WTC11 (cell line): ENCODE data around the gene NAXE. TPM values are rescaled to one million over a fixed set of nuclear protein-coding genes. Genes with fewer than 3 reads are reported as not detected.
A peak's percentile ranks its signal among the peaks of the same experiment; 100 is the strongest.
"Not testable (repeated sequence)": the region's sequence is repeated elsewhere in the genome, so short reads cannot be mapped to it uniquely, and the experiment has no call there.

Source experiments
- ATAC-seq: fragments of 200-7000 bp; cut with Tn5 transposase; 2 replicates; pipeline ENCODE4 v1.10.0; 2021; ENCODE audit warnings: mild to moderate bottlenecking, moderate library complexity
- CTCF ChIA-PET: fragments of 300-600 bp; sonication (Branson Sonifier 250); formaldehyde crosslinking; loops from one replicate; lab custom pipeline; 2021; ENCODE audit warnings: antibody characterized with exemption; lab: Charles Lee
- POLR2A ChIA-PET: fragments of 350-600 bp; sonication (Branson Sonifier 250); formaldehyde crosslinking; loops from one replicate; lab custom pipeline; 2021; ENCODE audit warnings: antibody characterized with exemption; lab: Charles Lee
- DNase-seq: peaks from one replicate; pipeline ENCODE4 v3.0.0; 2021; ENCODE audit warnings: low spot score
- H3K27ac Mint-ChIP-seq: 2 replicates; pipeline ENCODE4 v1.8.0; 2021; ENCODE audit warnings: mixed read lengths
- H3K27me3 Mint-ChIP-seq: 2 replicates; pipeline ENCODE4 v1.8.0; 2021; ENCODE audit warnings: low read depth, mild to moderate bottlenecking, moderate library complexity, mixed read lengths
- H3K36me3 Mint-ChIP-seq: 2 replicates; pipeline ENCODE4 v1.8.0; 2021; ENCODE audit warnings: mixed read lengths
- H3K4me1 Mint-ChIP-seq: 2 replicates; pipeline ENCODE4 v1.8.0; 2022; ENCODE audit warnings: mixed read lengths
- H3K4me3 Mint-ChIP-seq: 2 replicates; pipeline ENCODE4 v1.8.0; 2021; ENCODE audit warnings: mild to moderate bottlenecking, moderate library complexity, mixed read lengths
- H3K9me3 Mint-ChIP-seq: 2 replicates; pipeline ENCODE4 v1.8.0; 2021; ENCODE audit warnings: mixed read lengths
- AR ChIP-seq: fragments of 250-450 bp; sonication (Bioruptor Pico); IDR thresholded peaks from 2 replicates; pipeline ENCODE4 v1.9.0; 2021; ENCODE audit warnings: mild to moderate bottlenecking
- ATF3 ChIP-seq: sonication (generic); formaldehyde crosslinking; conservative IDR thresholded peaks from 2 replicates; pipeline ENCODE4 v1.8.1; 2022; ENCODE audit warnings: mild to moderate bottlenecking, missing genetic modification reagents
- CBFB ChIP-seq: sonication (generic); formaldehyde crosslinking; IDR thresholded peaks from 2 replicates; pipeline ENCODE4 v1.8.1; 2022; ENCODE audit warnings: mild to moderate bottlenecking, low read depth, missing genetic modification reagents
- ELF4 ChIP-seq: sonication (generic); formaldehyde crosslinking; IDR thresholded peaks from 2 replicates; pipeline ENCODE4 v1.8.1; 2022; ENCODE audit warnings: low read depth, mild to moderate bottlenecking, moderate library complexity, missing genetic modification reagents
- ETV6 ChIP-seq: sonication (generic); formaldehyde crosslinking; IDR thresholded peaks from 2 replicates; pipeline ENCODE4 v1.8.1; 2022; ENCODE audit warnings: mild to moderate bottlenecking, missing genetic modification reagents
- FOXK1 ChIP-seq: sonication (generic); formaldehyde crosslinking; IDR thresholded peaks from 2 replicates; pipeline ENCODE4 v1.8.0; 2022; ENCODE audit warnings: mild to moderate bottlenecking, moderate library complexity, missing genetic modification reagents
- GABPB1 ChIP-seq: sonication (generic); formaldehyde crosslinking; IDR thresholded peaks from 2 replicates; pipeline ENCODE4 v1.8.1; 2023; ENCODE audit warnings: mild to moderate bottlenecking, missing genetic modification reagents
- RORB ChIP-seq: fragments of 250-450 bp; sonication (Bioruptor Pico); IDR thresholded peaks from 2 replicates; pipeline ENCODE4 v1.9.0; 2021; ENCODE audit warnings: mild to moderate bottlenecking
- SMAD3 ChIP-seq: sonication (generic); formaldehyde crosslinking; IDR thresholded peaks from 2 replicates; pipeline ENCODE4 v1.8.0; 2022; ENCODE audit warnings: missing genetic modification reagents, mild to moderate bottlenecking, borderline replicate concordance
- SOX15 ChIP-seq: fragments of 250-450 bp; sonication (Bioruptor Pico); IDR thresholded peaks from 2 replicates; pipeline ENCODE4 v1.9.0; 2021; ENCODE audit warnings: mild to moderate bottlenecking
- TCF7 ChIP-seq: sonication (generic); formaldehyde crosslinking; IDR thresholded peaks from 2 replicates; pipeline ENCODE4 v1.8.0; 2022; ENCODE audit warnings: mild to moderate bottlenecking, low read depth, missing genetic modification reagents, moderate library complexity
- ZNF263 ChIP-seq: sonication (generic); formaldehyde crosslinking; IDR thresholded peaks from 2 replicates; pipeline ENCODE4 v1.8.1; 2022; ENCODE audit warnings: low read depth, mild to moderate bottlenecking, moderate library complexity, missing genetic modification reagents
- ZNF416 ChIP-seq: fragments of 250-450 bp; sonication (Bioruptor Pico); IDR thresholded peaks from 2 replicates; pipeline ENCODE4 v1.9.0; 2021; ENCODE audit warnings: mild to moderate bottlenecking, inconsistent platforms
- total RNA-seq: library from RNA; stranded (reverse); gene quantifications from 3 replicates; pipeline ENCODE4 v1.2.3, GENCODE V29; 2021
- TF ChIP-seq, protein P1 (sequence below): fragments of 250-450 bp; sonication (Bioruptor Pico); conservative IDR thresholded peaks from 2 replicates; pipeline ENCODE4 v1.9.0; 2021; ENCODE audit warnings: mild to moderate bottlenecking
- TF ChIP-seq, protein P2 (sequence below): sonication (generic); formaldehyde crosslinking; IDR thresholded peaks from 2 replicates; pipeline ENCODE4 v1.8.1; 2022; ENCODE audit warnings: mild to moderate bottlenecking, moderate library complexity, missing genetic modification reagents
- TF ChIP-seq, protein P3 (sequence below): sonication (generic); formaldehyde crosslinking; IDR thresholded peaks from 2 replicates; pipeline ENCODE4 v1.8.1; 2023; ENCODE audit warnings: mild to moderate bottlenecking, missing genetic modification reagents, moderate library complexity

Gene NAXE
- total RNA-seq, 1 experiment from 2014 or later, result 81.6 TPM

DNA sequence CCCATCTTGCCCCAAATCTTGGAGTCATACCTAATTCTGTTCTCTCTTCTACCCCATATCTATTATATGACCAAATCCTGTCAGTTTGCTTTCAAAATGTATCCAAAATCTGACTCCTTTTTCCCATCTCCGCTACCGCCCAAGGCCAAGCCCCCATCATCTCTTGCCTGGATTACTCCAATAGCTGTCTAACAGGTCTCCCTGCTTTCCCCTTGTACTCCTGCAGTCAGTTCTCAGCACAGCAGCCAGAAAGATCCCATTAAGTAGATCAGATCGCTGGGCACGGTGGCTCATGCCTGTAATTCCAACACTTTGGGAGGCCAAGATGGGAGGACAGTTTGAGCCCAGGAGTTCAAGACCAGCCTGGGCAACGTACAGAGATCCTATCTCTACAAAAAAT is 39.1 kb upstream of the NAXE start:
- Mint-ChIP-seq H3K4me3 (no peak overlapping the region), H3K36me3 (peaks cover 18% of the 10 kb centered on the region), H3K27ac (no peak overlapping the region), H3K4me1 (no peaks in the 10 kb centered on the region), H3K9me3 (no peaks in the 10 kb centered on the region), H3K27me3 (no peaks in the 10 kb centered on the region)
- TF ChIP-seq ZNF263 (CRISPR knock-in tag) (no peak), AR (CRISPR knock-in tag) (no peak), CBFB (CRISPR knock-in tag) (no peak), ZNF416 (CRISPR knock-in tag) (no peak), ETV6 (CRISPR knock-in tag) (no peak), ELF4 (CRISPR knock-in tag) (no peak)
- TF ChIP-seq, protein P1, sequence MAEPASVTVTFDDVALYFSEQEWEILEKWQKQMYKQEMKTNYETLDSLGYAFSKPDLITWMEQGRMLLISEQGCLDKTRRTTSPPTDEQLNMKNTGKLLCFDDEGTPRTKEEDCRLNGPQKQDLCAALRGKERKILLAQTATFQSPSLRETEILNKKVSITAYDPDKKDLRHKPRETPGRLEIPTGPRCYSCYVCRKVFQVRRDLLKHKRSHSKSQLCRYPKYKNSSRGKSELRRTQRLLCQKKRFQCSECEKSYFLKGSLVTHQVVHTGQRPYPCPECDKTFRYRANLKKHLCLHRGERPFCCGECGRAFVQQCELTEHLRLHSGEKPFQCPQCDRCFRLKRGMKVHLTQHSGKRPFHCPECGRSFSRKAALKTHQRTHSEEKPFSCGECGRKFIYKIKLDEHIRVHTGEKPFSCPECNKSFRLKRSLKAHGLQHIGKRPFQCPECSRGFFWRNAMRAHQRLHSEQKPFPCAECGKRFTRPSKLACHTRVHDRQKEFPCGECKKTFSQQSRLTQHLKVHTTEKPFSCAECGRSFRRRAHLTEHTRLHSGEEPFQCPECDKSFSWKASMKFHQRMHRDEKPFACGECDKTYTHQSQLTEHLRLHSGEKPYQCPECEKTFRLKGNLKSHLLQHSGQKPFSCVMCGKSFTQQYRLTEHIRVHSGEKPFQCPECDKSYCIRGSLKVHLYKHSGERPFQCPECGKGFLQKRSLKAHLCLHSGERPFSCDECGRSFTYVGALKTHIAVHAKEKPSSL (CRISPR knock-in tag), result no peak
- POLR2A ChIA-PET, result interaction anchor here (0.6 kb wide), 1 partner anchor 71 kb away, joined by 3 read pairs; no protein-coding TSS in a partner anchor
- DNase-seq (no peak), ATAC-seq (no peak)
- CTCF ChIA-PET, result no interaction called here

DNA sequence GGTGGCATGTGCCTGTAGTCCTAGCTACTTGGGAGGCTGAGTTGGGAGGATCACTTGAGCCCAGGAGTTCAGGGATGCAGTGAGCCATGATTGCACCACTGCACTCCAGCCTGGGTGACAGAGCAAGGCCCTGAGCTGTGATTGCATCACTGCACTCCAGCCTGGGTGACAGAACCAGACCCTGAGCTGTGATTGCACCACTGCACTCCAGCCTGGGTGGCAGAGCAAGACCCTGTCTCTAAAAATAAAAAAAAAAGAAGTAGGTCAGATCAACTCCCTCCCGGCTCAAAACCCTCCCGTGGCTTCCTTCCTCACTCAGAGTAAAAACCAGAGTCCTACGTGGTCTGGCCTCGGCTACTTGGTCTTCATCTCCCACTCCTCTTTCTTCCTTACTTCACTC is 38.6 kb upstream of the NAXE start:
- H3K4me1 Mint-ChIP-seq, CTCF ChIA-PET, H3K9me3 Mint-ChIP-seq, DNase-seq, H3K27ac Mint-ChIP-seq, ATAC-seq, H3K27me3 Mint-ChIP-seq, H3K4me3 Mint-ChIP-seq: not testable (repeated sequence)
- TF ChIP-seq GABPB1, result peak; percentile 82
- H3K36me3 Mint-ChIP-seq, result peaks cover 17% of the 10 kb centered on the region
- POLR2A ChIA-PET, result interaction anchor here (0.6 kb wide), 1 partner anchor 70 kb away, joined by 3 read pairs; no protein-coding TSS in a partner anchor

- Mint-ChIP-seq H3K27me3 (no peaks in the 10 kb centered on the region), H3K27ac (no peak overlapping the region)
Measured at GRCh38 chr1:156553860-156554485, 37.6 kb upstream of the NAXE start.

More at GRCh38 chr1:156553860-156554485, 37.6 kb upstream of the NAXE start:
- Mint-ChIP-seq H3K4me1 (no peaks in the 10 kb centered on the region), H3K36me3 (peaks cover 17% of the 10 kb centered on the region), H3K9me3 (no peaks in the 10 kb centered on the region), H3K4me3 (no peak overlapping the region)
- TF ChIP-seq, protein P2, sequence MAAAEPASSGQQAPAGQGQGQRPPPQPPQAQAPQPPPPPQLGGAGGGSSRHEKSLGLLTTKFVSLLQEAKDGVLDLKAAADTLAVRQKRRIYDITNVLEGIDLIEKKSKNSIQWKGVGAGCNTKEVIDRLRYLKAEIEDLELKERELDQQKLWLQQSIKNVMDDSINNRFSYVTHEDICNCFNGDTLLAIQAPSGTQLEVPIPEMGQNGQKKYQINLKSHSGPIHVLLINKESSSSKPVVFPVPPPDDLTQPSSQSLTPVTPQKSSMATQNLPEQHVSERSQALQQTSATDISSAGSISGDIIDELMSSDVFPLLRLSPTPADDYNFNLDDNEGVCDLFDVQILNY (CRISPR knock-in tag), result no peak
- no peak for TF ChIP-seq TCF7
- TF ChIP-seq RORB (CRISPR knock-in tag), result no peak
- TF ChIP-seq, protein P3, sequence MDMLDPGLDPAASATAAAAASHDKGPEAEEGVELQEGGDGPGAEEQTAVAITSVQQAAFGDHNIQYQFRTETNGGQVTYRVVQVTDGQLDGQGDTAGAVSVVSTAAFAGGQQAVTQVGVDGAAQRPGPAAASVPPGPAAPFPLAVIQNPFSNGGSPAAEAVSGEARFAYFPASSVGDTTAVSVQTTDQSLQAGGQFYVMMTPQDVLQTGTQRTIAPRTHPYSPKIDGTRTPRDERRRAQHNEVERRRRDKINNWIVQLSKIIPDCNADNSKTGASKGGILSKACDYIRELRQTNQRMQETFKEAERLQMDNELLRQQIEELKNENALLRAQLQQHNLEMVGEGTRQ (CRISPR knock-in tag), result no peak
- no peak for TF ChIP-seq ATF3 (CRISPR knock-in tag)
- TF ChIP-seq SOX15 (CRISPR knock-in tag), result no peak
- no peak for TF ChIP-seq SMAD3
- no peak for TF ChIP-seq FOXK1 (CRISPR knock-in tag)
- ATAC-seq, result no peak
- CTCF ChIA-PET, result interaction anchor here (0.7 to 0.9 kb wide), 2 partner anchors 12 to 73 kb away, joined by 3 read pairs; no protein-coding TSS in a partner anchor
- DNase-seq, result no peak
- POLR2A ChIA-PET, result no interaction called here
